GM19238 (cell line): ENCODE results near the gene PRICKLE1.

Source experiments
- DNase-seq: peaks from one replicate; pipeline ENCODE4 v3.0.0; 2011; ENCODE audit warnings: low spot score; ENCODE audit not compliant: insufficient read length

The PRICKLE1 gene

GRCh38 chr12:42589465-42590329, at the start of gene PRICKLE1:
Gene PRICKLE1 (minus strand): TSS chr12:42589746. CDS start chr12:42472516, 117,230 bp downstream.
- peak; percentile 24 for DNase-seq

GRCh38 chr12:42638697-42639096, 49.2 kb upstream of the PRICKLE1 start:
- DNase-seq = no peak

GRCh38 chr12:42638011-42638410, 48.5 kb upstream of the PRICKLE1 start:
- DNase-seq = no peak

- DNase-seq = no peak
Measured at GRCh38 chr12:42636993-42637392, 47.4 kb upstream of the PRICKLE1 start.

- DNase-seq = no peak
Measured at GRCh38 chr12:42633594-42633993, 44.0 kb upstream of the PRICKLE1 start.

GRCh38 chr12:42631513-42631912, 42.0 kb upstream of the PRICKLE1 start:
- DNase-seq = no peak

- DNase-seq = no peak
Measured at GRCh38 chr12:42630314-42630713, 40.8 kb upstream of the PRICKLE1 start.

GRCh38 chr12:42627151-42627550, 37.6 kb upstream of the PRICKLE1 start:
- no peak for DNase-seq

GRCh38 chr12:42625611-42626010, 36.1 kb upstream of the PRICKLE1 start:
- DNase-seq = no peak

- no peak for DNase-seq
Measured at GRCh38 chr12:42617622-42618021, 28.1 kb upstream of the PRICKLE1 start.

- no peak for DNase-seq
Measured at GRCh38 chr12:42615006-42615405, 25.5 kb upstream of the PRICKLE1 start.

GRCh38 chr12:42612231-42612613, 22.7 kb upstream of the PRICKLE1 start:
- DNase-seq = no peak

- no peak for DNase-seq
Measured at GRCh38 chr12:42611571-42612230, 22.2 kb upstream of the PRICKLE1 start.

GRCh38 chr12:42609605-42610004, 20.1 kb upstream of the PRICKLE1 start:
- DNase-seq = no peak

GRCh38 chr12:42608196-42608825, 18.8 kb upstream of the PRICKLE1 start:
- no peak for DNase-seq

- DNase-seq = no peak
Measured at GRCh38 chr12:42607584-42608058, 18.1 kb upstream of the PRICKLE1 start.

GRCh38 chr12:42606471-42606870, 16.9 kb upstream of the PRICKLE1 start:
- DNase-seq = no peak

GRCh38 chr12:42605685-42606084, 16.1 kb upstream of the PRICKLE1 start:
- DNase-seq = no peak

GRCh38 chr12:42603246-42603990, 13.9 kb upstream of the PRICKLE1 start:
- no peak for DNase-seq

- DNase-seq = no peak
Measured at GRCh38 chr12:42593874-42594273, 4.3 kb upstream of the PRICKLE1 start.

- DNase-seq = no peak
Measured at GRCh38 chr12:42590330-42590934, 886 bp upstream of the PRICKLE1 start.
